H1 (cell line): Measurements from ENCODE around the gene CCNG2. TPM values are rescaled to one million over a fixed set of nuclear protein-coding genes. Genes with fewer than 3 reads are reported as not detected.

ENCODE experiments used
- CTCF ChIA-PET: fragments of 300-600 bp; sonication (Branson Sonifier 250); formaldehyde crosslinking; loops from one replicate; lab custom pipeline; 2021; ENCODE audit not compliant: partially characterized antibody; lab: Charles Lee
- POLR2A ChIA-PET: fragments of 300-600 bp; sonication (Branson Sonifier 250); formaldehyde crosslinking; loops from one replicate; lab custom pipeline; 2021; ENCODE audit warnings: inconsistent platforms; ENCODE audit not compliant: partially characterized antibody; lab: Charles Lee
- DNase-seq, 2 experiments: peaks; one replicate each; pipeline versions ENCODE4 v3.0.0 to v3.0.0-alpha.2; 2010 to 2022; ENCODE audit warnings: low spot score in 2 of 2, low read depth in 1 of 2, mixed read lengths in 1 of 2
- FAIRE-seq: peaks from 2 replicates; lab custom pipeline; 2011; peaks lifted over from hg19 to GRCh38; lab: Jason Lieb, UNC
- H2AFZ ChIP-seq: 2 replicates; pipeline ENCODE4 v1.8.1; 2012; ENCODE audit warnings: low read length, inconsistent platforms
- H2AK5ac ChIP-seq: 2 replicates; pipeline ENCODE4 v1.6.1; 2013; ENCODE audit warnings: low read depth, low read length
- H2BK120ac ChIP-seq: replicated peaks from 2 replicates; pipeline ENCODE3; 2013; ENCODE audit warnings: low read depth, low read length, inconsistent platforms
- H2BK12ac ChIP-seq: 2 replicates; pipeline ENCODE4 v1.6.1; 2013; ENCODE audit warnings: low read depth, low read length
- H2BK15ac ChIP-seq: 2 replicates; pipeline ENCODE4 v1.6.1; 2013; ENCODE audit warnings: low read length
- H2BK20ac ChIP-seq: 2 replicates; pipeline ENCODE4 v1.6.1; 2013; ENCODE audit warnings: low read length
- H2BK5ac ChIP-seq: 2 replicates; pipeline ENCODE4 v1.6.1; 2013; ENCODE audit warnings: low read depth, low read length
- H3K14ac ChIP-seq: 2 replicates; pipeline ENCODE4 v1.6.1; 2013; ENCODE audit warnings: inconsistent platforms; ENCODE audit not compliant: insufficient read length
- H3K18ac ChIP-seq: 2 replicates; pipeline ENCODE4 v1.6.1; 2013; ENCODE audit warnings: low read length; ENCODE audit errors: extremely low read depth
- H3K23ac ChIP-seq: 2 replicates; pipeline ENCODE4 v1.6.1; 2013; ENCODE audit warnings: inconsistent platforms; ENCODE audit not compliant: insufficient read length
- H3K23me2 ChIP-seq: 2 replicates; pipeline ENCODE4 v1.6.1; 2013; ENCODE audit warnings: low read depth, low read length
- H3K27ac ChIP-seq: 2 replicates; pipeline ENCODE4 v1.6.1; 2011; ENCODE audit warnings: low read depth, low read length, inconsistent platforms
- H3K27me3 ChIP-seq, 4 experiments: replicated peaks in 1 of 4; 1 replicate in 1 of 4; 2 replicates in 3 of 4; pipeline versions ENCODE4 v1.6.1 to v1.8.1; 2011 to 2013; ENCODE audit warnings: low read length in 3 of 4, mild to moderate bottlenecking in 3 of 4, inconsistent platforms in 2 of 4, mixed read lengths in 2 of 4, moderate library complexity in 1 of 4; ENCODE audit not compliant: control insufficient read depth in 3 of 4, insufficient read depth in 3 of 4; ENCODE audit errors: extremely low read depth in 1 of 4
- H3K36me3 ChIP-seq, 4 experiments: 2 replicates each; pipeline versions ENCODE4 v1.6.1 to v1.8.1; 2011 to 2013; ENCODE audit warnings: mild to moderate bottlenecking in 4 of 4, low read length in 3 of 4, moderate library complexity in 2 of 4, control low read depth in 1 of 4, inconsistent platforms in 1 of 4; ENCODE audit not compliant: insufficient read depth in 4 of 4, control insufficient read depth in 2 of 4
- H3K4ac ChIP-seq: replicated peaks from 2 replicates; pipeline ENCODE3; 2013; ENCODE audit warnings: low read length, low read depth, mixed read lengths, inconsistent platforms; ENCODE audit not compliant: insufficient read length
- H3K4me1 ChIP-seq, 4 experiments: replicated peaks in 1 of 4; 1 replicate in 1 of 4; 2 replicates in 3 of 4; pipeline versions ENCODE4 v1.6.1 to v1.8.1; 2011 to 2013; ENCODE audit warnings: low read length in 3 of 4, inconsistent platforms in 2 of 4, mixed read lengths in 1 of 4; ENCODE audit not compliant: insufficient read depth in 4 of 4, control insufficient read depth in 3 of 4
- H3K4me2 ChIP-seq, 2 experiments: 2 replicates each; pipeline versions ENCODE4 v1.6.1 to v1.8.1; 2011 to 2013; ENCODE audit warnings: low read depth in 2 of 2, low read length in 2 of 2, control low read depth in 1 of 2, inconsistent platforms in 1 of 2, mild to moderate bottlenecking in 1 of 2; ENCODE audit not compliant: insufficient read depth in 1 of 2
- H3K4me3 ChIP-seq, 4 experiments: fragments of 200-600, 300-600 bp in 1 of 4; sonication (generic), shearing (Covaris generic), sonication (Bioruptor Twin) in 1 of 4; 2 replicates each; pipeline versions ENCODE4 v1.5.1 to v1.8.1; 2011 to 2016; ENCODE audit warnings: low read length in 4 of 4, low read depth in 3 of 4, control low read depth in 2 of 4, inconsistent platforms in 2 of 4, mild to moderate bottlenecking in 2 of 4, mixed read lengths in 1 of 4, moderate library complexity in 1 of 4; ENCODE audit not compliant: insufficient read depth in 2 of 4; ENCODE audit errors: extremely low read depth in 1 of 4
- H3K56ac ChIP-seq: replicated peaks from 2 replicates; pipeline ENCODE3; 2013; ENCODE audit warnings: low read depth, mild to moderate bottlenecking, mixed read lengths, low read length, inconsistent platforms; ENCODE audit not compliant: insufficient read length
- H3K79me1 ChIP-seq: 2 replicates; pipeline ENCODE4 v1.6.1; 2013; ENCODE audit warnings: low read depth, low read length, control low read depth
- H3K79me2 ChIP-seq, 2 experiments: 2 replicates each; pipeline versions ENCODE4 v1.6.1 to v1.8.1; 2012 to 2013; ENCODE audit warnings: low read length in 2 of 2, mild to moderate bottlenecking in 2 of 2, inconsistent platforms in 1 of 2; ENCODE audit not compliant: insufficient read depth in 2 of 2, control insufficient read depth in 1 of 2
- H3K9ac ChIP-seq, 4 experiments: replicated peaks in 1 of 4; 1 replicate in 1 of 4; 2 replicates in 3 of 4; pipeline versions ENCODE4 v1.6.1 to v1.8.1; 2011 to 2013; ENCODE audit warnings: low read depth in 3 of 4, low read length in 3 of 4, control low read depth in 2 of 4, mild to moderate bottlenecking in 2 of 4, moderate library complexity in 2 of 4, inconsistent platforms in 1 of 4; ENCODE audit errors: extremely low read depth in 1 of 4
- H3K9me3 ChIP-seq, 2 experiments: 2 replicates each; pipeline versions ENCODE4 v1.6.1 to v1.8.1; 2012 to 2013; ENCODE audit warnings: mild to moderate bottlenecking in 2 of 2, moderate library complexity in 2 of 2, control low read depth in 1 of 2, inconsistent platforms in 1 of 2, low read depth in 1 of 2, low read length in 1 of 2, mixed read lengths in 1 of 2; ENCODE audit not compliant: insufficient read depth in 2 of 2
- H4K20me1 ChIP-seq, 2 experiments: replicated peaks in 1 of 2; 2 replicates each; pipeline versions ENCODE3 to v1.8.1; 2011 to 2013; ENCODE audit warnings: inconsistent platforms in 2 of 2, low read length in 2 of 2, mild to moderate bottlenecking in 1 of 2; ENCODE audit not compliant: insufficient read depth in 2 of 2, control insufficient read depth in 1 of 2
- H4K5ac ChIP-seq: 2 replicates; pipeline ENCODE4 v1.6.1; 2013; ENCODE audit warnings: low read length, low read depth, mixed read lengths, inconsistent platforms; ENCODE audit not compliant: insufficient read length
- H4K8ac ChIP-seq: 2 replicates; pipeline ENCODE4 v1.8.0; 2013; ENCODE audit warnings: mild to moderate bottlenecking, moderate library complexity, low read length, inconsistent platforms; ENCODE audit not compliant: insufficient read depth; ENCODE audit errors: extremely low read depth
- H4K91ac ChIP-seq: replicated peaks from 2 replicates; pipeline ENCODE3; 2013; ENCODE audit warnings: low read length, mixed read lengths, inconsistent platforms; ENCODE audit not compliant: insufficient read length
- BACH1 ChIP-seq: IDR thresholded peaks from 2 replicates; pipeline ENCODE4 v1.6.1; 2012; ENCODE audit warnings: low read length, improper control_type of control experiment
- EP300 ChIP-seq, 2 experiments: IDR thresholded peaks; 1 replicate in 1 of 2; 2 replicates in 1 of 2; pipeline ENCODE4 v1.6.1; 2011 to 2012; ENCODE audit warnings: low read depth in 2 of 2, low read length in 2 of 2, mild to moderate bottlenecking in 2 of 2, borderline replicate concordance in 1 of 2, inconsistent platforms in 1 of 2, moderate library complexity in 1 of 2
- RBBP5 ChIP-seq: IDR thresholded peaks from 2 replicates; pipeline ENCODE4 v1.7.1; 2012; ENCODE audit warnings: low read depth, mild to moderate bottlenecking, inconsistent platforms, low read length, moderate library complexity, borderline replicate concordance
- WGBS, 2 experiments: shearing (Covaris generic) in 1 of 2; methylation state at CpG; one replicate each; pipeline versions ENCODE4 v1.1.6 to v1.1.7; 2013 to 2015; ENCODE audit warnings: low lambda C conversion rate in 2 of 2, mixed read lengths in 2 of 2, inconsistent platforms in 1 of 2, low coverage in 1 of 2, missing lambda C conversion rate in 1 of 2; ENCODE audit not compliant: insufficient replicate concordance in 2 of 2, insufficient coverage in 1 of 2, insufficient read length in 1 of 2; ENCODE audit errors: extremely low coverage in 1 of 2, missing lambda C conversion rate in 1 of 2; 5-methylcytosine and 5-hydroxymethylcytosine counted together
- polyA plus RNA-seq, 7 experiments: library from polyadenylated mRNA; depleted of rRNA in 3 of 7; stranded (reverse) in 5 of 7; unstranded in 2 of 7; fragments of >200 nt in 5 of 7; fragments of 200-250 nt in 2 of 7; gene quantifications; 1 replicate in 5 of 7; 2 replicates in 1 of 7; 4 replicates in 1 of 7; pipeline versions ENCODE4 v1.2.1 to v1.2.3, GENCODE V29; 2011 to 2013; ENCODE audit warnings: missing spikeins in 2 of 7, mixed read lengths in 2 of 7
- total RNA-seq: library from RNA; stranded (reverse); fragmentation: NEBNext Ultra II Directional; extraction: Animal tissue kit (Norgen Biotek cat#: 25700); gene quantifications from 2 replicates; pipeline ENCODE4 v1.2.1, GENCODE V29; 2021

The CCNG2 gene
- total and polyA plus RNA-seq, 2 of the 8 experiments (the other 6 are each of a cell fraction or from before 2014, with no cell fraction given), result 3.5 to 13.9 TPM

- Histone ChIP-seq H4K20me1 (peaks cover 0 to 4% of the 10 kb centered on the region in 2 experiments), H2BK15ac (no peak overlapping the region), H3K36me3 (peaks cover 16 to 57% (median 36%) of the 10 kb centered on the region in 4 experiments), H3K23me2 (peaks cover 3% of the 10 kb centered on the region; the same call in 1 of the 2 replicates), H2AK5ac (no peak overlapping the region), H3K4me2 (no peak overlapping the region), H3K4me3 (no peak overlapping the region), H2BK5ac (no peak overlapping the region), H3K79me2 (peaks cover 0 to 11% of the 10 kb centered on the region in 2 experiments; a peak in 2 of 4 replicates), H3K9me3 (no peaks in the 10 kb centered on the region), H3K23ac (no peak overlapping the region), H3K18ac (no peak overlapping the region), H2BK12ac (no peak overlapping the region), H3K4ac (no peak overlapping the region), H4K8ac (no peak overlapping the region), H3K4me1 (peaks cover 0 to 6% (median 1%) of the 10 kb centered on the region in 4 experiments; a peak in 4 of 7 replicates), H3K27ac (no peak overlapping the region), H3K56ac (no peak overlapping the region), H2AFZ (no peak overlapping the region), H4K5ac (no peak overlapping the region), H2BK20ac (no peak overlapping the region), H2BK120ac (no peak overlapping the region), H3K14ac (no peak overlapping the region), H4K91ac (no peak overlapping the region), H3K79me1 (no peaks in the 10 kb centered on the region), H3K27me3 (no peaks in the 10 kb centered on the region), H3K9ac (no peak overlapping the region)
- DNase-seq (no peak), FAIRE-seq (no peak)
- 95% methylated on average over 3 of the region's 3 CpGs; no CpG with 5 or more reads in 1 of the 2 experiments for WGBS, 2 experiments
- ChIA-PET POLR2A (interaction anchor here (0.6 to 1.4 kb wide), 4 partner anchors 8 to 1779 kb away, joined by 3 to 4 read pairs (median 3); partner anchors contain the start of gene PAQR3), CTCF (interaction anchor here (0.6 to 1.5 kb wide), 5 partner anchors 11 to 150 kb away, joined by 3 to 4 read pairs (median 3); no protein-coding TSS in a partner anchor)
- no peak for TF ChIP-seq EP300 (IDR thresholded peaks at IDR 0.05; ENCODE audit: borderline replicate concordance in 1 of 2, low read depth in 2 of 2, low read length in 2 of 2)
- TF ChIP-seq BACH1, result no peak
- no peak for TF ChIP-seq RBBP5
Observed at GRCh38 chr4:77159806-77160205, 2.8 kb downstream of the CCNG2 start.
